Measurements from ENCODE around the gene TSC2.
"Not testable (repeated sequence)": the region's sequence is repeated elsewhere in the genome, so short reads cannot be mapped to it uniquely, and the experiment has no call there.

The TSC2 gene

DNA sequence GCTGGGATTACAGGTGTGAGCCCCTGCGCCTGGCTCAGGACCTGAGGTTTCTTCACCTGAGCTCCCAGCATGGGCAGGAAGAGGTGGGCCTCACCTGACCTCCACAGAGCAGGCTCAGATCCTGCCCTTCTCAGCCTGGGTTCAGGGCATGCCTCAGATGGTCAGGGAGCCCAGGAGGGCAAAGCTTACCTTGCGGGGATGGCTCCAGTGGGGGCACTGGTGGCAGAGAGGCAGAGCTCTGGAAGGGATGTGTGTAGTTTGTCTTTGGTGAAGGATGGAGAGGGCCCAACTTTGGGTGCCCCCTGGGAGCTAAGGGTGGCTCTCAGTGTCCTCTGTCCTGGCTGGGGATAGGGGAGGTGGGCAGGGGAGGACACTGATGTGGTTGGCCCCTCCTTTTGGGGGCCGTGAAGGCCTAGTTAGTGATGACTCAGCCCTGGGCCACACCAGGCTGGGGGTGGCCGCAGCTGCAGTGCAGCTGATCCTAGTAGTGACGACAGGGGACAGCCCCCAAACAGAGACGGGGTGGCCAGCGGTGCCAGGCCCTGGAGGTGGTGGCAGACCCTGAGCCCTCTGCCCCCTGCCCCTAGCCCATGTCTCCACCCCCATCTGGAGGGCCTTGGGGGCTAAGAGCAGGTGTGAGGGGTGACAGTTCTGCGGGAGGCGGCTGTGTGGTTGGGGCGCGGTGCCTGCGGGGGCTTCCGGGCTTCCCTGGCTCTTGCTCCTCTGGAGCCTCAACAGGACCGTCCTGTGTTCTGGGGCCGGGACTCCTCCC, 15.3 kb upstream of the TSC2 start:
- no peak for DNase-seq

DNA sequence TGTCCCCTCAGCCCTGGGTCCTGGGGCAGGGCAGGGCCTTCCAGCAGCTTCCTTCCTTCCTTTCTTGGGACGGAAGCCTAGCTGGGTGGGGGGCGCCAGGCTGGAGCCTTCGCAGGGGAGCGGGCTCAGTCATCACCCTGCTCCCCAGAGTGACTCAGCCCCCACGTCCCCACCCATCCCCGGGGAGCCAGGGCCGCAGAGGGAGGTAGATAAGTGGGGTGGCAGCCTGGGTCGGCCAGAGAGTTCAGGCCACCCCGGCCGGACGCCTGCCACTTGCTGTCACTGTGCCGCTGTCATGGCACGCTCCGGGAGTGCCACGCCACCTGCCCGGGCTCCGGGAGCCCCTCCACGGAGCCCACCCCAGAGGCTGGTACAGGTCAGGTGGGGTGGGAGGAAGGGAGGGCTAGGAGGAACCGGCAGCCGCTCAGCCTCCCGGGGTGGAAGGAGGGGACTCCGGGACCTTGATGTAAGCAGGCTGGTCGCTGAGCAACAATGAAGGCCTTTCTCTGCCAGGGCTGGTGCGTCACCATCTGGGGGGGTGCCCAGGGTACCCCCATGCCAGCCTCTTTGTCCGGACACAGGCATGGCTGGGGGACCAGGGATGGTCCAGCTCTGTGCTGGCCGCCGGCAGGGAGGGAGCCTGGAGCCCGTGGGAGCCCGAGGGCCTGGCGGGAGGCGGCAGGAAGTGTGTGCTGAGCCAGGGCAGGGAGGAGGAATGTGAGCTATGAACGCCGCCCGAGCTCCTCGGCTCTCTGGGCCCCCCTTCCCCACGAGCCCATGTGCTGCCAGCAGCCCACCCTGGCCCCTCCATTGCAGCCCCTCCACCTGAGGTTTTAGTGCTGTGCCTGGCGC, 14.5 kb upstream of the TSC2 start:
- no peak for DNase-seq

GRCh38 chr16:2033909-2034695, 13.7 kb upstream of the TSC2 start:
- DNase-seq, result not testable (repeated sequence)

GRCh38 chr16:2034696-2035430, 12.9 kb upstream of the TSC2 start:
- no peak for DNase-seq

GRCh38 chr16:2035431-2036199, 12.2 kb upstream of the TSC2 start:
- no peak for DNase-seq

DNA sequence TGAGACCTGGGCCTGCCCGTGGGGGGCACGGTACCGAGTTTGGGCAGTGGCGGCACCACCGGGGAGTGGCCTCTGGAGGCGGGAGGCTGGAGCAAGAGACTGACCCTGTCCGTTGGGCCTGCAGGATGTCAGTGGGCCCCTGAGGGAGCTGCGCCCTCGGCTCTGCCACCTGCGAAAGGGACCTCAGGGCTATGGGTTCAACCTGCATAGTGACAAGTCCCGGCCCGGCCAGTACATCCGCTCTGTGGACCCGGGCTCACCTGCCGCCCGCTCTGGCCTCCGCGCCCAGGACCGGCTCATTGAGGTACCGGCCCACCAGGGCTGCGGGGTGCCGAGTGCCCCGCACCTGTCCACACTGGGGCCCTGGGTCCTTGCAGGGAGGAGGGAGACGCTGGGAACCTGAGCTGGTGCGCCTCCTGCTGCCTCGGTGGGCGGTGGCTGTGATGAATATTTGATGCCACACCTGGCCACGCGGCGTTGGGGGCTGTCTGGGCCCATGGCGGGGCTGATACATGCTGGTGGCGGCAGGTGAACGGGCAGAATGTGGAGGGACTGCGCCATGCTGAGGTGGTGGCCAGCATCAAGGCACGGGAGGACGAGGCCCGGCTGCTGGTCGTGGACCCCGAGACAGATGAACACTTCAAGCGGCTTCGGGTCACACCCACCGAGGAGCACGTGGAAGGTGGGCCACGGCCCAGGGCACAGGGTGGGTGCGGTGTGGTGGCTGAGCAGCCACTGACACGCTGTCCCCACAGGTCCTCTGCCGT, 11.4 kb upstream of the TSC2 start:
- no peak for DNase-seq

GRCh38 chr16:2037115-2037514, 10.7 kb upstream of the TSC2 start:
- no peak for DNase-seq

- no peak for DNase-seq
Measured at GRCh38 chr16:2037647-2038381, 10.0 kb upstream of the TSC2 start.

DNA sequence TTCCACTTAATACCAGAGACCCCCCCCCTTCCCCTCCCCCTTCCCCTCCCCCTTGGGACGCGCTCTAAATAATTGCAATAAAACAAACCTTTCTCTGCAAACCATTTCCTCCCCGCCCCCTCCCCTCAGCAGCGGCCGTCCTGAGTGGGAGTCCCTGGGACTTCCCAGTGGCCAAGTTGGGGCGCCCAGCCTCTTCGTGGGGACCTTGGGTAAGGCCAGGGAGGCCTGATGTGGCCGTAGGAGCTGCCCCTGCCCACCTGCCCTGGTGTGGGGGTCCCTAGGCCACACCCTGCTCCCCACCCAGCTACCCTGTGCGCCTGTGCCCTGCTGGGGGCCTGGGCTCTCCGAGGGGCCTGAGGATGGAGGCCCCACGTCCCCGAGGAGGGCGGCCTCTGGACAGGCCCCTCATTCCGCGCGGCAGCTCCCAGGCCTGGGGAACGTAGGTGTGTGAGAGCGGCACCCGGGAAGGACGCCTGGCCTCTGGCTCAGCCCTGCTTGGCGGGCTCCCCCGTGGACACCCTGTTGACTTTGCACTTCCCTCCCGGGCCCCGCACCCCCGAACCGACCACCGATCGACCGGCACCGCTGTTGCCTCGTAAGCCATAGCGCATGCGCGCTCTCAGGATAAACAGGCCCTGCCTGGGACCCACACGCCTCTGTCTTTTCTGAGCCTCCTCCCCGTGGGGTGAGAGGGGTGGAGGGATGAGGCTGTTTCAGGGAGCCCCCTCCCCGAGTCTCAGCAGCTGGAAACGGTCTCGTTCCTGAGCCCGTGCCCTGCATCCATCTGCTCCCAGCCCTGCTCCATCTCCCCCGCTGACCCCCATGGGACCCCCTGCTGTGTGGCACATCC, 9.2 kb upstream of the TSC2 start:
- DNase-seq, result no peak

- DNase-seq, result no peak
Measured at GRCh38 chr16:2039274-2040031, 8.3 kb upstream of the TSC2 start.

- no peak for DNase-seq
Measured at GRCh38 chr16:2040041-2040786, 7.6 kb upstream of the TSC2 start.

DNA sequence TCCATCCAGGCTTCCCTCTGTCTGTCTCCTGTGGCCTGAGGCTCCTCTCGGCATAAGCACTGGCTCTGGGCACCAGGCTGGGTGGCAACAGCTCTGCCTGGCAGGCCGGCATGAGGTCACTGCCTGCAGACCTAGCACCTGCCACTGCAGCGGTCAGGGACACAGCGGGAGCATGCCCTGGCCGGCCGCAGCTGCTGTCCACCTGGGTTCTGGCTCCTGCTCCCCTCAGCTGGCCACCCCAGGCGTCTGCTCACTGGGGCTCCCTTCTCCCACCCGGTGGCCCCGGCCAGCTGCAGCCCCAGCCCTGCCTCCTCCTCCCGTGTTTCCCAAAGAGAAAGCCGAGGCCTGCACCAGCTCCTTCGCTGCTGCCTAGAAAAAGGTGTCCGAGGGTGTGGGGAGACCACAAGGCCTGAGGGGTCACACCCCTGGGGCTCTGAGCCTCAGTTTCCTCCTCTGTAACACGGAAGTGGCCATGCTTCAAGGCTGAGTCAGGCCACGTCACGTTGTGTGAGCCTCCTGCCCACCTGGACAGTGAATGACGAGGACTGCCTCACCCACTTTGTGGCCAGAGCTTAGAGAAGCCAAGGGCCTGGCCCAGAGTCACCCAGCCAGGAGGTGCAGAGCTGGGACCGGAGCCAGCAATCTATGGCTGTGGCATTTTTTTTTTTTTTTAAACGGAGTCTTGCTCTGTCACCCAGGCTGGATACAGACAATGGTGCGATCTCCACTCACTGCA, 6.8 kb upstream of the TSC2 start:
- DNase-seq, result no peak

- no peak for DNase-seq
Measured at GRCh38 chr16:2042171-2042985, 5.4 kb upstream of the TSC2 start.

DNA sequence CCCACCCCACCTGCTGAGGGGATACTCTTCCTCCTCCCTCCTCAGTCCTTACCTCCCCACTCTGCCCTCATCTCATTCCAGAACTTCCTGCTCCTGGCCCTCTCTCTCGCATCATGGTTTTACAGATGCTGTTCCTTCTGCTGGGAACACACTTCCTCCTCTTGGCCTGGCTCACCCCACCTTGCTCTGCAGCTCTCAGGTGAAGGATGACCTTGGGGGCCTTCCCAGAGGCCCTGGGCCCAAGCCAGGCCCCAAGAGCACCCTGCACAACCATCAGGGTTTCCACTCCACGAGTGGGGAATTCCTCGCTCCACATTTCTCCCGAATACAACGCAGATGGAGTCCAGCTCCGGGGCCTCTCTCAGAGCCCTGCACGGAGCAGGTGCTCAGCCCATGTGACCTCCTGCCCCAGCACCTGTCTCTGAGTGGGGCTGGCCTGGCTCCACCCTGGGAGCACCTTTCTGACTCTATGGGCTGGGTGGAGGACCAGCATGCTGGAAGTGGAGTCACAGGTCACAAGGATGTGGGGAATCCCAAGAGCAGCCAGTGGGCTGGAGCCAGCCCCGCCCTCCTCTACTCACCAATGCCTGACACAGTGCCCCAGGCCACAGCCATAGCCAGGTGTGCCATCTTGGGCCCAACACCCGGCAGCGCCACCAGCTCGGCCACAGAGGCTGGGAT, 4.7 kb upstream of the TSC2 start:
- DNase-seq, result no peak

GRCh38 chr16:2043667-2044451, 3.9 kb upstream of the TSC2 start:
- DNase-seq, result no peak
